ENCODE data around the gene RPL32.
"Not testable (repeated sequence)": the region's sequence is repeated elsewhere in the genome, so short reads cannot be mapped to it uniquely, and the experiment has no call there.

RPL32 gene

DNA sequence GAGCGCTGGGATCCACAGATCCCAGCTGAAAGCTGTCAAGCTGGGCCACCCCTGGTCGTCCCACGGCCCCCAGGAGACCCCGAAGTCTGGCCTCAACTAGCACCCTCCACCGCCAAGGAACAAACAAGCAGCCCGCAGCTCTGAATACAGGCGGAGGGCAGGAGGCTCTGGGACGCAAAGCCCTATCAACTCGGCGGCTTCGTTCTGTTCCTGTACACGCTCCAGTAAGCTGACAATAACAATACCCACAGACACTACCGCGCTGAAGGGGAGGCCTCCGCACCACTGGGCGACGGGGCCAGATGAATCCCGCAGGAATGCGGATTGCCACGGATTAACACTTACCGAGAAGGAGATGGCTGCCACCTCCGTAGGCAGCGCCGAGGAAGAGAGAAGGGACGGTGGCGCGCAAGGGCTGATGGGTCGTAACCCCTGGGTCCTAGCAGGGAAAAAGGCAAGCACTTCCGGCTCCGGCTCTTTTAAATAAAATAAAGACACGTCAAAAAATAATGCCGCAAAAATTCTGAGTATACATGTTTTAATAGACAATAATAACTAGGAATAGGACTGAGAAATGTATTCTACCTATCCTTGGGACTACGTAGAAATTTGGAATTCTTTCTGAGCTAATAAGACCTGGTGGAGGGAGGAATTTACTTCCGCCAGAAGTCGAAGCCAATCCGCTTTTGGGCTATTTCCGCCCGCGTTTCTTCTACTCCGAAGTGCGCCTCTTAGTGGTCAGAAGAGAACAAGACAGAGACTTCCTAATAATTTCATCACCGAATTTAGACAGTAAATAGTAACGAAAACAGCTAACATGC lies at the start of gene RPL32:
TSS of gene RPL32 (minus strand) at position 417 of the 821 bp plus-strand sequence. CDS start 1,328 bp downstream, outside the sequence.
- peak; percentile 88 for DNase-seq

DNA sequence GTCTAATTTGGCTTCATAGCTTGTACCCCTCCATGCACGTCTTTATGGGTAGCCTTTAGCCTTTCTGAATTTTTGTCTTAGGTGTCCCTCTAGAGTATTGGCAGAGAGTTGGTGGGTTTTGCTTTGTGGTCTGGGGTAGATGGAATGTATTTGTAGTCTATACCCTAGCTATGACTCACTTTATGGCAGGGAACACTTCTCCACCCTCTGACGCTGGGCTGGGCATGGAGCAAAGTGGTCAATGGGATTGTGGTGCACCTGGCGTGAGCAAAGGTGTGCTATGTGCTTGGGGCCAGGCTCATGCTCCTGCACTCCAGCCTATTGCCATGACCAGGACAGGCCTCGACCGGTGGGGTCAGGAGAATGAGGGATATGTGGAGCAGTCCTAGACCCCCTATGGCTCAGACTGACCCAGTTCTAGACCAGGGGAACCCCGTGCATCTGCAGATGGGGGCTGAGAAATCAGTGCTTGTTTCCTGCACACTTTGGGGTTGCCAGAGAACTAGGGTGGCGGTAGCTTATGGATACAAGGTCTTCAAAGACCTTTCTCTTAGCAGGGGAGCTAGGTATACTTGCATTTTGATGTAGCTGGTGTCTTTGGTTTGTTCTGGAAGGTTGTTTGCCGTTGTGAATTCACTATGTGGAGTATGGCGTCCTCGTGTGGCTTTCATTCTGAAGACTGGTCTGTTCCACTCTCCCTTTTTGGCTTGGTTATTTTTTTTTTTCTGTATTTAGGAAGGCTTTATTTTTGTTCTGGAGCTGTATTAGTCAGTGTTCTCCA lies 49.4 kb upstream of the RPL32 start:
- no peak for DNase-seq

DNA sequence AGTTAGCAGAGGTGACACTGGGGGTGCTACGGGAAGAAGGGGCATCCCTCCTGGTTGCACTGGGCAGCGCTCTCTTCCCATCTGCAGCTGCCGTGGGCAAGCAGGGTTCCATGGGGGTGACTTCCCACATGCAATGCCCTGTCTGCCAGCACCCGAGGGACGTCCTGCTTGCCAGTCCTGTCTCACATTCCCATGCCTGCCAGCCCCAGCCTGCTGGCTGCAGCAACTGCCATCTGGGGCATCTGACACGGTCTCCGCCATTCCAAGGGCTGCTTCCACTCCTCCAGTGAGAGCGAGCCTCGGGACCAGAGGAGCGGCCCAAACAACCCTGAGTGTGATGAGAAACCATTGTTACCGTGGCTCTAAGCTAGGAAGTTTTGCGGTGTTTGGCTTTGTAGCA lies 45.4 kb upstream of the RPL32 start:
- DNase-seq, result no peak

DNA sequence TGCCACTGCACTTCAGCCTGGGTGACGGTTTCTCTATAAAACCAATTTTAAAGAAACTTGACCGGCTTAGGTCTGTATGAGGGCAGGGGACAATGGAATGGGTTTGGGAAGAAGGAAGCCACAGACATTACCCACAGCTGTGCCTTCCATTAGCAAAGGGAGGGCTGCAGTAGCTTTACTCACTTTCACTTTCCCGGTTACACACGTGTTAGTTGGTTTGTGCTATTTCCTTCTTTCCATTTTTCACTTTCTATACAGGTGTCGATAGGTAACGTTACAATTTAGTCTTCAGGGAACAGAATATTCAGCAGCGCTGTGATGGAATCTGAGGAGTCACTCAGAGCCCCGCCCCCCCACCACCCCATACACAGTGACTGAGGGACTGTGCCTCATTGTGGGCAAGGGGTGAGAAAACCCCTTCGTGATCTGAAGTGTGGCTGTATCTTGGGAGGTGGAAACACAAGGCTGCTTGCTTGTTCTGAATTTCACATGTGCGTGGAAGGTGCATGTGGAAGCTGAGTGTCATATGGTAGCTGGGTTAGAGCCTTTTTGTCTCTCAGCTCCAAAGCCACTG lies 44.8 kb upstream of the RPL32 start:
- no peak for DNase-seq

DNA sequence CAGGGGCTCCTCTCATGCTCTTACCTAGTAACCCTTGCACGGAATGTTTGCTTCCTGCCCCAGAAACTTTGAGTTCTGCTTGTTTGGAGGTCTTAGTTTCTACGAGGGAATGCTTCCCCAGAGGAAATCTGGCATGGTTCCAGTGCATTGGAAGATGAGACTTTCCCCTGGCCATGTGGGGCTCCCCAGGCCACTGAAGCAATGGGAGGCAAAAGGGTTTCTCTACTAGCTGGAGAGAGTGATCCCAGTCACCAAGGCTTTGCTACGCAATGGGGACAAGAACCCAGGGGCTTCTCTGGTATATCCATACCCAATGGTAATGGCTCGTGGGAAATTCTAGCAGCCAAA lies 44.2 kb upstream of the RPL32 start:
- no peak for DNase-seq

DNA sequence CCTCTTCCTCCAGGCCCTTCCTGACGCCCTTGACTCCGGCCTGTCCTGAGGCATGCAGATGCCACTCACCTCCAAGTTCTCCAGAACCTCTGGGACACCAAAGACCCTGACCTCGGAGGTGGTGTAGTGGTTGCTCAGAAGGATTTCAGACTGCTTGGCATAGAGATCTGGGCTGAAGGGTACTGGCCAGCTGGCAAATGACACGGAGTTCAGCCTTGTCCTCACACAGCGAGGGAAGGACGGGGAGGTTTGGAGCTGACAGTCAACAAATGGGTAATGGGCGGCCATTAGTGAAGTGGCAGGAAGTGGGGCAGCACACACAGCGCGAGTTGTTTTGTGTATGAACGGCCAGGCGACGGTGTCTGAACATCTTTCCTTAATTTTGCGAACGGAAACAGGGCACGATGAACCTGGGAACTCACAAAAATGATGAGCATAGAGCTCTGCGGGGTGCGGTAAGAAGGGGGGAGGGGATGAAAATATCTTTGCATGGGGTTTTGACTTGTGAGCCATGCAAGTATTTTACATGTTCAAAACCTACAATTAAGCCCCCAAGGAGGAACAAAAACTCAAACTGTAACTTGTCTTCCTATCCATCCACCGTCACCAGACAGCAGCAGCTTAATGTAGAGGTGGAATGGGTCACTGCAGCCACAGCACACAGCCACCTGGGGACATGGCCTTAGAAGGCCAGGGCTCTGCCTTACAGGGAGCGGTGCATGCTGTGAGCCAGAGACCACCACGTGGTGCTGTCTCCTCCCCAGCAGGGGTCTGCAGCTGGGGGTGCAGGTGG lies 43.6 kb upstream of the RPL32 start:
- DNase-seq, result no peak

DNA sequence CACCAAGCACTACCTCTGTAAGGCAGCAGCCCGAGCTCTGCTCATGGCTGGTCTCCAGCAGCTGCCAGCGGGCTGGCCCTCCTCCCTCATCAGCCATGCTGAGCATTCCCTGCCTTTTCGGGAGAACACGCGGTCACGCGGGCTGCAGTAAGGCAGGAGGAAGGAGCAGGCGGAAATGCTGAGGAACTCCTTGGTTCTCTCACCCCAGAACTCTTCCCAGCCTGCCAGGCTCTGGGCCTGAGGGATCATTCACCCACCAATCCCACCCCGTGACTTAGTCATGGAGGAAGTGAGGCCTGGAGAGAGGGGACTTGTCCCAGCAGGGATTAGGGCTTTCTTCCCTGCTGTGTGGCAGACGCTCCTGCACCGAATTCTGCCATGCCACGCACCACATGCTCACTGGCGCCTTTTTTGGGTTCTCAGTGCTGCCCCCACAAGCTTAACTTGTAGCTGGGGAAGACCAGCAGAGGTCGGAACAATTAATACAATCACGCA lies 42.9 kb upstream of the RPL32 start:
- no peak for DNase-seq

DNA sequence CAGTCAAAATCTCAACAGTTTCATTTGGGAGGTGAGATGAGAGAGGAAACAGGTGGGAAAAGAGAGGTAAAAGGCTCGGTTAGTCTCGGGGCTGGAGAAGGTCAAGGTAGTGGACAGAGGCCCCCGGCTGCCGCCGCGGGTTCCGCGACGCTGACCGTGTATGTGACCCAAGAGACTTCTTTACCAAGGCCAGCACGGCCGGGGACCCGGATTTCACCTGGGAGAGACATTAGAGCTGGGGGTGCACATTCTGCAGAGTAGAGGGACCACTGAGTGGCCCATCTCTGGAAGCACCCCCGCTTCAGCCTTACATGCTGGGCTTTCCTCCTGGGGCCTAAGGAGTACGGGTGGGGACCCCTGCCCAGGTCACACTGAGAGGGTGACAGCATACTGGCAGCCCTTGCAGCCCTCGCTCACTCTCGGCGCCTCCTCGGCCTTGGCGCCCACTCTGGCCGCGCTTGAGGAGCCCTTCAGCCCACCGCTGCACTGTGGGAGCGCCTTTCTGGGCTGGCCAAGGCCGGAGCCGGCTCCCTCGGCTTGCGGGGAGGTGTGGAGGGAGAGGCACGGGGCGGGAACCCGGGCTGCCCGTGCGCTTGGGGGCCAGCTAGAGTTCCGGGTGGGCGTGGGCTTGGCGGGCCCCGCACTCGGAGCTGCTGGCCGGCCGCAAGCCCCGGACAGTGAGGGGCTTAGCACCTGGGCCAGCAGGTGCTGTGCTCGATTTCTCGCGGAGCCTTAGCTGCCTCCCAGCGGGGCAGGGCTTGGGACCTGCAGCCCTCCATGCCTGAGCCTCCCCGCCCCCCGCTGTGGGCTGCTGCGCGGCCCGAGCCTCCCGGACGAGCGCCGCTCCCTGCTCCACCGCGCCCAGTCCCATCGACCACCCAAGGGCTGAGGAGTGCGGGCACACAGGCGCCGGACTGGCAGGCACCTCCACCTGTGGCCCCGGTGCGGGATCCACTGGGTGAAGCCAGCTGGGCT lies 41.3 kb upstream of the RPL32 start:
- no peak for DNase-seq

DNA sequence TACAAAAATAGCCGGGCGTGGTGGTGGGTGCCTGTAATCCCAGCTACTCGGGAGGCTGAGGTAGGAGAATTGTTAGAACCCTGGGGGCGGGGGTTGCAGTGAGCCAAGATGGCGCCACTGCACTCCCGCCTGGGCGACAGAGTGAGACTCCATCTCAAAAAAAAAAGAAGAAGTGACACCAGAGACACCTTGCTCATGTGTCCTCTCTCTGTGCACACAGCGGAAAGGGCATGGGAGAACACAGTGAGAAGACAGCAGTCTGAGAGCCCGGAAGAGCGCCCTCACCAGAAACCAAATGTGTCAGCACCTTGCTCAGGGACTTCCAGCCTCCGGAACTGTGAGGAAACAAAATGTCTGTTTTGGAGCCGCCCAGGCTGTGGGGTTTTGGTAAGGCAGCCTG lies 40.5 kb upstream of the RPL32 start:
- DNase-seq, result not testable (repeated sequence)

DNA sequence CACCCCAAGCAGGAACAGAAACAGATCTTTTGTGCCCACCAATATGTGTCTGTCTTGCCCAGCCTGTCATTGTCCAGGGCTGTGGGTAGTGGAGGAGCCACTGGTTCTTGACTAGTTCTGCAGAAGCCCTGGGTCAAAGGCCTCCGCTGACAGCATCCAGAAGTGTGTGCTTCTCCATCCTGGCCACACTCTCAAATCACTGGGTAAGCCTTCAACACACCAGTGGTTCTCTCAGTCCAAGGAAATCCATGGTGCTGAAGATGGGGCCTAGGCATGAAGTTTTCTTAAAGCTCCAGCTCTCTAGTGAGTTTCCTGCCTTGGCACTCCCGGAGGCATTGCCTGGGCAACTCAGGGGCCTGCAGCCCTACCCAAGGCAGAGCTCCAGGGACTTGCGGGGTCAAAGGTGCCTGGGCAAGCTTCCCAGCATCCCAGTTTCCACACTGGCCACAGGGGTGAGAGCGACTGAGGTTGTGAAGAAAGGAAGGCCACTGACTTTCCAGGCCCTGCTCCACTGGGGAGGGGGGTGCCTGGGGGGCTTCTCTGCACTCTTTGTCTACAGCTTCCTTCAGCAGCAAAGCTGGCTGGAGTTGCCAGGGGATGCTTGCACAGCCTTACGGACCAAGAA lies 37.9 kb upstream of the RPL32 start:
- no peak for DNase-seq

DNA sequence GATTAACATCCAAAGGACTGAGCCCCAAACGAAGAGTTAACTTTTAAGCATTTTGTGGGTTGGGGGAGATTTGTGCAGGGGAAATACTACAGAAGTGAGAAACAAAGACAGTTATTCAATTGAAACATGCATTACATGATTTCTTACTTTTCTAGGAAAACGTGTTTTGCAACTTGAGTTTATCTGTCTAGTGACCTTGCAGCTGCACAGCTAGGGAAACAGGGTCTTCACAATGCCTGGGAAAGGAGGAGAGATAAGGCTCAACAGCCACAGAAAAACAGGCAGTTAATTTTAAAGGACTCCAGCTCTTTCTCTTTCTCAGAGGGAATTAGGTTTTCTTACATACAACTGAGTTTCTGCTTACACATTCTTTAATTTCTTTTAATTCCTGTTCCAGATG lies 37.4 kb upstream of the RPL32 start:
- DNase-seq, result not testable (repeated sequence)

DNA sequence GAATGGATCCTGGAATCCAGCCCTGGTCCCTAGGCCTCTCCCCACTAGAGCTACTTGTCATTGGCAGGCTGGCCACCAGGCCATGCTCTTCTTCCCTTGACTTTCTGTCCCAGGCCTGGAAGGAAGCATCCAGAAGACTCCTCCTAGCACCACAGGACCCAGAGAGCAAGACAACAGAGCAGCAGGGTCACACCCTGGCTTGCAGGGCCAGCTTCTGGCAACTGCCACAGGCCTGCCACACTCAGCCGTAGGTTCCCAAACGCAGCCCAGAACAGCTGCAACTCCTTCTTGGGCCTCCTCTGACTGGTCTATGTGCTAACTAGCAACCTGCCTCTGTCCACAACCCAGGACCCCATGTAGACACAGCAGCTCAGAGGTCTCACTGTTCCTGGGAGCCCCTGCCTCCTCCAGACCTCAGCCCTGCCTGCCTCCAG lies 36.8 kb upstream of the RPL32 start:
- DNase-seq, result no peak

DNA sequence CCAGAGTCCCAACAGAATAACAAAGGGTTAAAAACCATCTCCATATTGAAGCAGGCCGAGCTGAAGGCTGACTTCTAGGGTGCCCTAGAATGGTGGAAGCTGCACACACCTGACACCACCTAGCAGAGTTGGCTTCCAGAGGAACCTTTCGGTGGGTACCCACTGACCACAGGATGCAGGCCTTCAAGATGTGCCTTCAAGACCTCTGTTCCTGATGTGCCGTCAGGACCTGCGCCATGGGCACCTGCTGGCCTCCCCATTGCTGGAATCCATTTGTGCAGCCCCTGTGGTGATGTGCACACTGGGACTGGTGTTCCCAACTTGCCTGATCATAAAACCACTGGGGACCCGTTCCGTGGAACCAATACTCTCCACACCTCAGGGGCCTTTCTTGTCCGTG lies 35.7 kb upstream of the RPL32 start:
- DNase-seq, result no peak

DNA sequence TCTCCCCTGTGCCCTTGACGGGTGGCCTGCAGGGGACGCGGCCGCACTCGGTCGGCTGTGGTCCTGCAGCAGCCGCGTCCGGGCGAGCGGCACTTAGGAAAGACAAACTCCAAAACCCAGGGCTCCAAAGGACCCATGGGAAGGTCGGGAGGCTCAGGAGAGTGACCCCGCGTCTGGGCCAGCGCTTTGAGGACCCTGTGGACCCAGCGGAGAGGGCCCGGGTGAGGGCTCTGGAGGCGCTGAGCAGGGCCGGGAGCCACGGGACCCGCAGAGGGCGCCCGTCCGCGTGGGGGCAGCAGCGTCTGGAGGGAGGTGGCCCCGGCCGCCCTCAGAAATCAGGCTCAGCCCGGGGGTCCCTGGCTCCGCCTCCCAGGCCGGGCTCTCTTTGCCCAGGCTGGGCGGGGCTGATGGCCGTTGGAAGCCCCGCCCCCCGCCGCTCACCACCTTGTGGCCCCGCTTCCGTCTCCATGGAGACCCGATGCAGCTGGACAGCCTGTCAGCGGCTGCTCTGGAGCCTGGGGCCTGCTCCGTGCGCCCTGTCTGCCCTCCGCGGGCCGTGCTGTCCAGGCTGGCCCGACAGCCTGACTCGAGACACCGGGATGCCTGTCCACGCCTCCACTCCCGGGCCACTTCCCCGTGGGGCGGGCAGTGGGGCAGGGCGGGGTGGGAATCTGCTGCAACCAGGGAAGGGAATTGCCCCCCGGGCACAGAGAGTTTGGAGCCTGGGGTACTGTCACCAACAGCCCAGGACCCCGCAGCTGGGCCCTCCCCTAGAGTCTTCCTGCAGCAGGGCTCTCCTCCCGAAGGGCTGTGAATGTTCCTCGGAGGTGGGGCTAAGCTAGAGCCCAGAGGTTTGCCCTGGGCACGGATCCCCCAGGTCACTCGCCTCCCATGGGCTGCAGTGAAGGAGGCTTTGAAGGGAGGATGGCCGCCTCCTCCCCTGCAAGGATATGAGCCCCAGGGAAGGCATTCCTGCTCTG lies 34.8 kb upstream of the RPL32 start:
- no peak for DNase-seq

DNA sequence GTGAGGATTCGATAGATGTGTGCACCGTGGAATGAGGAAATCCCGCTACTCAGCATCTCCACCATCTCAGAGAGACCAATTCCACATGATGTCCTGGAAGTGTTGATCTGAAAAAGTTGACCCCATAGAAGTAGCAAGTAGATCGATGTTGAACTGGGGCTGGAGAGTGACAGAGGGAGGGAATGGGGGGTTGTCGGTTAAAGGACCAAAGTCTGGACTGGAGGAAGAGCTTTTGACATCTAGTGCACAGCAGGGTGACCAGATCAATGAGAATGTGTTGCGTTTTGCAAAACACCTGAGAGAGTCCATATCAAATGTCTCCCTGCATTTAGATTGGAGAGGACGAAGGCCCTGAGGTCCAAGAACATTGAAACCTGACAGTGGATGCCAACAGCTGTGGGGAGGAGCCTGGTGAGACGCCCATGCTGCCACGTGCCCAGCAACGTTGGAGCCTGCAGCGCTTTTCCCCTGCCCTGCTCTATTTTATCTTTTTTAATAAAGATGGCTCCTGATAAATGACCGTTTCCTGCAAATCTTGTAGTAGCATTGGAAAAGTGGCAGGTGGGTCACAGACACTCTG lies 30.1 kb upstream of the RPL32 start:
- no peak for DNase-seq

DNA sequence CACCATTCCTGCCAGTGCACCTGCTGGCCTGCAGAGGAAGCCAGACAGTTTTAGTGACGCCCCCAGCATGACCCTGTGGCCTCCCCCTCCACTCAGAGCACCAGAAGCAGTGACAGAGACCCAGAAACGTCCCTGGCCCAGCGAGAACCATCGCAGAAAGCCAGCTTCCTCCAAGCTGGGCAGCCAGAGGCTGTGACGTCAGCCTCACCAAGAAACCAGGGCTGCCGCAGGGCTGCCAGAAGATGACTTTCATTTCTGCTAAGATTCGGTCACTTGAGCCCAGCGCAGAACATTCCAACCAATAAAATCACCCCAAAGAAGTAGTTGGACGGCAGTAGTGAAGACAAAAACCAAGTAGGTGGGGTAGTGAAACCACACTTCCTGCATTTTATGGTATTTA lies 29.6 kb upstream of the RPL32 start:
- DNase-seq, result peak; percentile 58

DNA sequence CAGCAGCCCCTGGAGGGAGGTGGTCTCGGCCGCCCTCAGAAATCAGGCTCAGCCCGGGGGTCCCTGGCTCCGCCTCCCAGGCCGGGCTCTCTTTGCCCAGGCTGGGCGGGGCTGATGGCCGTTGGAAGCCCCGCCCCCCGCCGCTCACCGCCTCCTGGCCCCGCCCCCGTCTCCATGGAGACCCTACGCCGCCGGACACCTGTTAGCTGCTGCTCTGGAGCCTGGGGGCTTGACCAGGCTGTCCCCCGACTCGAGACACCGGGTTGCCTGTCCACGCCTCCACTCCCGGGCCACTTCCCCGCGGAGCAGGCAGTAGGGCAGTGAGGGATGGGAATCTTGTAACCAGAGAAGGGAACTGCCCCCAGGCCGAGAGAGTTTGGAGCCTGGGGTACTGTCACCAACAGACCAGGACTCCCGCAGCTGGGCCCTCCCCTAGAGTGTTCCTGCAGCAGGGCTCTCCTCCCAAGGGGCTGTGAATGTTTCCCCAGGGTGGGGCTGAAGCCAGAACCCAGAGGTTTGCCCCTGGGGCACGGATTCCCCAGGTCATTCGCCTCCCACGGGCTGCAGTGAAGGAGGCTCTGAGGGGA lies 27.8 kb upstream of the RPL32 start:
- DNase-seq, result no peak

DNA sequence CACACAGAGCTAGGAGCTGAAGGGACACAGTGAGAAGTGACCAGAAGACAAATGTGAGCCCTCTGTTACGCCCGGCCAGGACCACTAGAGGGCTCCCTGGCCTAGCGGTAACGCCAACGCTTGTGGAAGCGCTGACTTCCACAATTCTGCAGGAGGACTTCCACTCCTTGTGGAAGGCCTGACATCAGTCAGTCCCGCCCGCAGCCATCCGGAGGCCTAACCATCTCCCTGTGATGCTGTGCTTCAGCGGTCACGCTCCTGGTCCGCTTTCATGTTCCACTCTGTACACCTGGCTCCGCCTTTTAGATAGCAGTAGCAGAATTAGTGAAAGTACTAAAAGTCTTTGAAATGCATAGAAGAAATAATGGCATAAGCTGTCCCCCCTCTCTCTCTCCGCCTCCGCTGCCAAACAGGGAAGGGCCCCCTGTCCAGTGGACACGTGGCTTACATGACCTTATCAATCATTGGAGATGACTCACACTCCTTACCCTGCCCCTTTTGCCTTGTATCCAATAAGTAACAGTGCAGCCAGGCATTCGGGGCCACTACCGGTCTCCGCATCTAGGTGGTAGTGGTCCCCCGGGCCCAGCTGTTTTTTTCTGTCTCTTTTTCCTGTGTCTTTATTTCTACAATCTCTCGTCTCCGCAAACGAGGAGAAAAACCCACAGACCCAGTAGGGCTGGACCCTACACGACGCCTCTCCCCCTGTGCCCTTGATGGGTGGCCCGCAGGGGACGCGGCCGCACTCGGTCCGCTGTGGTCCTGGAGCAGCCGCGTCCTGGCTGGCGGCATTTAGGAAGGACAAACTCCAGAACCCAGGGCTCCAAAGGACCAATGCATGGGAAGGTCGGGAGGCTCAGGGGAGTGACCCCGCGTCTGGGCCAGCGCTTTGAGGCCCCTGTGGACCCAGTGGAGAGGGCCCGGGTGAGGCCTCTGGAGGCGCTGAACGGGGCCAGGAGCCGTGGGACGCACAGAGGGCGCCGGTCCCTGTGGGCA lies 27.0 kb upstream of the RPL32 start:
- DNase-seq, result peak; percentile 69

All from CD4-positive, alpha-beta T cell treated with Interleukin-15 for 1 hour (primary cell).